NCI-H187 (cell line): ENCODE data around the gene TRERF1.

ENCODE experiments used
- DNase-seq, 2 experiments: peaks; one replicate each; lab custom pipeline; 2025; lab: John Stamatoyannopoulos, UW

TRERF1 gene

DNA sequence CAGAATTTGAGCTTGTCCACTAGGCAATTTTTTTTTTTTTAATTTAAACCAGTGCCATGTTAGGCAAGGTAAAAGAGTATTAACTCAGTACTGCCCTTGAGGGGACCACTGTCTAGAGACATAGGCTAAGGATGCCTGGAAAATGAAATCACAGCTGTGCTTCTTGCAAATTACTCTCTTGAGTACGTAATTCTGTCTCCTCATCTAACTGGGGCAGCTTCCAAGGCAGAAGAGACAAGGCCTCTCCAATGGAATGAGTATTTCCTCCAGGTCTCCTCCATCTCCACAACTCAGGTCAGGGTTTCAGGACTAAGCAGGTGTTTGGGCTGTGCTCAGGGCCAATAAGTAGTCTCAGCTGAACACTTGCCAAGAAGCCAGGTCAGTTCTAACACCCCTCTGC lies 200.2 kb downstream of the TRERF1 start:
- no peak for DNase-seq

DNA sequence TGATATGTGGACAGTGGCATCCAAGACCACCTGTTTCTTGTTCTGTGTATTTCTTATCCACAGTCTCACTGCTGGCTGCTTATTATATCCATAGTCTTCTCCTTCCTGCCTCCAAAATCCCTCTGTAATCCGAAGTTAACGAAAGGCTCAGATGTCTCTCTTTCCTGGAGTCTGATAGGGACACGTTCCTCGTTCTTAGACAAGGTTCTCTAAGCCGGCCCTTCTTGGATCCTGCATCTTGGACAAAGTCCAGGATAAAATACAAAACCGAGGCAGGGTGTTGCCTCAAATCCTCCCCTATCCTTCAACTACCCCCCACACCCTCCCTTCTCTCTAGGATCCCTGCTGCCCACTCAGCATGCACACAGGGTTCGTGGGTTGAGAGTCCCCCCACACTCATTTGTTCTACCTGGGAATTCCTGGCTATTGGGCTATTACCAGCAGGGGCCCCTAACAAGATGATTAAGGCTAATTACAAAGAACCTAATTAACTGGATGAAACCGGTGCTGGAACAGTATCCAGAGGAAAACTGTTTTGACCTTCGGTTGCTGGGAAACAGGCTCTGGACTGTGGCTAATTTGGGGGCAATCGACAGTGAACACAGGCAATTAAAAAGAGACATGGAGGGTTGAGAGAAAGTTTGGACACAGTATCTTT lies 201.3 kb downstream of the TRERF1 start:
- no peak for DNase-seq

DNA sequence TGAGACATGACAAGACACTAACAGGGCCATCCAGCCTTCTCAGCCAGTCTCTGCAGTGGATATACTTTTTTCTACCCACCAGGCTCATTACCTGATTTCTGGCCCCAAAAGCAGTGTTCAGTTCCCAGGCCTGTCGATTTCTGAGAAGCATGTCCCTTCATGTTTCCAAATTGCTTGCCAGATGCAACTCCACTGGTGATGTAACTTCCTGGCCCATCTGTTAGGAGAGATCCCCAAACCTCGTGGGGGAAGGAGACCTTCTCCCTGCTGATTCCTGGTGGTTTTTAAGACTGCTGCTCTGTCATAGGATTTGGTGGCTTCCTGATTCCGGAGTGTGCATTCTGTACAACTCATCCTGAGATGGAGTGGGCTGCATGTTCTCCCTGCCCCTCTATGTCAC lies 202.4 kb downstream of the TRERF1 start:
- no peak for DNase-seq

DNA sequence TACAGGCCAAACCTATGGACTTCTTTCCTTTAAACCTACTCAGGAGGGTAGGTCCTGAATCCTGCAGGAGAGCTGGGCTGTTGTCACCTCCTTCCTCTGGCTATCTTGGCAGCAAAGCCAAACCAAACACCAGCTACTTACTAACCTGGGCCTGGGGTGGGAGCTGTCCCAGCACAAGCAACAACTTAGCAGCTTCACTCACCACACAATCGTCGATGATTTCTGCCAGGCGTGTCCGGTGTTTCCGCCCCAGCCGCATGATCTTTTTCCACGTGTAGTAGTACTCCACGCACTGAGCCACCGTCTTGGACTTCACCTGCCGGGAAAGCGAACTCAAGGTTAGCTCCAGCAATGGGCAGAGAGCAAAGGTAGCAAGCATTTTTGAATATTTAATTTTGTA lies 208.7 kb downstream of the TRERF1 start:
- DNase-seq = no peak

DNA sequence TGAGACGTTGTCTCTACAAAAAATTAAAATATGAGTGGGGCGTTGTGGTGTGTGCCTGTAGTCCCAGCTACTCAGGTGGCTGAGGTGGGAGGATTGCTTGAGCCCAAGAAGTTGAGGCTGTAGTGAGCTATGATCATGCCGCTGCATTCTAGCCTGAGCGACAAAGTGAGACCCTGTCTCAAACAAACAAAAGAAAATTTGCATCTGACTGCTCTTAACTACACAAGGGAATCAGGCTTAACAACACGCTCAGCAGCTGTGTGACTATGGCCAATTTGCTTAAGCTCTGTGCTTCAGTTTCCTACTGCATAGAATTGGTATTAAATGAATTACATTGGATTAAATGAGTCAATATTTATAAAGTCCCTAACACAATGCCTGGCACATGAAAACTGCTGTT lies 209.8 kb downstream of the TRERF1 start:
- no peak for DNase-seq

DNA sequence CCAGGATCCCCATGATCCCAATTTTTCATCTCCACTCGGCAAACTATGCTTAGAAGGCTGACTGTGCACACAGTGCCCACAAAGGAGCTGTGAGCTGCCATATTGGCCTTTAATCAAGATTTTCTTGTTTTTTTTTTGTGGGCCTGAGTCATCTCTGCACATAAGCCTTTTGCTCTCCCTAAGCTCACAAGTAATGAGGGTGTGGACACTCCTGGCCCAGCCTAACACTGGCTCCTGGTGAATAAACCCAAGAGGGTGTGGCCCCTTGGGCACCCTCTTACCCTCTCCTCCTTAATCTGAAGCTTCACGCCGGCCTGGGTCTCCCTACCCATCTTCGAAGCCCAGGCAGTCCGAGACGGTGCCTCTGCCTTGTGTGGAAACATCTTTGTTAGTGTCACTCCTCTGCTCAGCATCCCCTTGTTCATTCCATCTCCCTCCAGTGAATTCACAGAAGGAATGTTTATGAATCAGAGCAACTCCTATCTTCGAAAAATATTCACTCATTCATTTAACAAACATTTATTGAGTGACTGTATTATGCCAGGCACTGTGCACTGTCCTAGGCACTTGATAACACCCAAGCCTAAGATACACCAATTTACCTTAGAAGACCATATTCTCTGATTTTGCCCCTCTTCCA lies 211.9 kb downstream of the TRERF1 start:
- DNase-seq = no peak

DNA sequence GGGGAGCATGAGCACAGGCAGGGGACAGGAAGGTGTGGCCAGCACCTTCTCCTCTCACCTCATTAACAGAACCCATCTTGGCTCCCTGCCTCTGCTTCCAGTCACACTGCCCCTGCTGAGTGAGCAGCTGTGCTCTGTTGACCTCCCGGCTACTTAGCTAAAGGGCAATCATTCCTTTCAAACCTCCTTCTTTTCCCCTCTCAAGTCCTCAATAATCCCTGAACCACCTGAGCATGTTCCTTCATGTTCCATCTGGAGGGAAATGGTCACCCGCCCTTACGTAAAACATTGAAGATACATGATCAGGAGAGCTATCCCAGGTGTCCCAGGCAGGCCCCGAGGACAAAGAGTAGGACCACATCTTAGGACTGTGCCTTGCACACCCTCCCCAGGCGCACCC lies 212.4 kb downstream of the TRERF1 start:
- DNase-seq = no peak

DNA sequence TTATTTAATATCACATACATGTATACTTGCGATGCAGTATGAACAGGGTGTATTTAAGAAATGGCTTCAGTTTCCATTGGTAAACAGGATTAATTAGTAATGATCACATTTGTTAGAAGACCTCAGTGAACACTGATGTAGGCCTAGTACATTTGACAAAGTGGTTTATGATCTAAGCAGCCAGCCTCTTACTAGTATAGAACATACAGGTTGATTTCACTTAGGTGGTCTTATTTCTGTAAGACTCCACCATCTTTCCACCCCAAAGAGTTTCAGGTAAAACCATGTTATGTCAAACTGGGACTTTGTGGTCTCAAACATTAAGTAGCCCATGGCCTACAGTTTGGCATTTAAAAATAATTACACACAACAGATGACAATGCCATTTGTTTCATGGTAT lies 213.9 kb downstream of the TRERF1 start:
- no peak for DNase-seq

DNA sequence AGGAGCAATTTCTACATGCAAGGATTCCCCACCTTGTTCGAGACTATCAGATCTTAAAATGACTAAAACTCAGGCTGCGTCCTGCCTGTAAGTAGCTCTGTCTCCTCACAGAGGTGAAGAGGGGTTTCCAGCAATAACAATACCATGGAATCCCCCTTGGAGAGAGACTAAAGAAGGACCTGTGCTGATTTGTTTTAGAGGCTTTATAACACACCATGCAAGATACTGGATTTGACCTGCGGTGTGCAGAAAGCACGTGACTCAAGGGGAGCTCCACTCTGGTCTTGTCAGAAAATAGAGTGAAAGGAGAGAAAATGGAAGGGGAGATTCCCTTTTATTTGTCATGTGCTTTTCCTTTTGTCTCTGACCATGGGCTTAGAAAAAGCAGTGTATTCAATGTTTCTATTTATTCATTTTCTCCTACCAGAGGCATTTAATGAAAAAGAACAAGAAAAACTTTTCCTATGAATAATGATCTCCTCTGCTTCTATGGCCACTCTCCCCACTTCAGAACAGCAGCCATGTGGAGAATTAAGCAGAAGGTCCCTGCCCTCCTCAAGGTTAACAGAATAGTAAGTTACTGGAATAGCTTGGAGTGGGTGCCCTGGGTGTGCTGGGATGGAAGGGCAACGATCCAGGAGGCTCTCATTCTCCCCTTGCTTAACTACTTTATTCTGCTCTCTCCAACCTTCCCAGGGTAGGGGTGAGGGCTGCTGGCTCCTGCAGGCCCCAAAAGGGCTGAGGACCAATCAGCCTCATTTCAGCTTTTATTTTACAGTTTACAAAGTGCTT lies 214.8 kb downstream of the TRERF1 start:
- DNase-seq = no peak

DNA sequence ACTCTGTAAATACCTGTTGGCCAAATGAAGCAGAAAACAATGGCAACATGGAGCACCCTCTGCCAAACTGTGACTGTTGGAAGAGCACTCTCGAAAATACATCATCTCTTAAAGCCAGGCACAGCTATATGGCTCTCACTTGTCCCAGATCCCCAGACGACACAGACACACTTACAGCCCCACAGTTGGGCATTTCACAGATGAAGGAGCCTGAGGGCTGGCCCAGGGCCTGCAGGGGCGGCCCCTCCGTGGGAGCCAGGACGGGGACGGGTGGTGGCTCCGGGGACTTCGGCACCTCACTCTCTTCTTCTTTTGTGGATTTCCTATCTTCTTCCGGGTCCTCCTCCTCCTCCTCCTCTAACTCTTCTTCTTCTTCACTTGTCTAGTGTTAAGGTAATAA lies 215.7 kb downstream of the TRERF1 start:
- DNase-seq = no peak

DNA sequence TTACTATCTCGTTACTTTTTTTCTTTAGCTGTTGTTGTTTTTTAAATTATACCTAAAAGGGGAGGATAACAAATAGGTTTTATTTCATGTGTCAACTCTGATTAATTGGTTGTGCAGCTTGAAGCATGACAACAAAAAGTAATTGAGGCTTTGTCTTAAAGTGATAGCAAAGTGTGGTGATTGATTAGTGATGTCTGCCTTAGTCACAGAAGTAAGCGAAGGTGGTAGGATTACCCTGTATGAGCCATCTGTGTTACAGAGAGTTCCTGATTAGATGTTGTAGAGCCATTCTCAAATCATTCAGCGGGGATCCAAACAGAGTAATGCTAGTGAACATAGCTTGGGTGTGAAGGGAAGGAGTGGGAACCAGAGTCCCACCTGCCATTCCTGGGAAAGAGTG lies 219.7 kb downstream of the TRERF1 start:
- DNase-seq = no peak

DNA sequence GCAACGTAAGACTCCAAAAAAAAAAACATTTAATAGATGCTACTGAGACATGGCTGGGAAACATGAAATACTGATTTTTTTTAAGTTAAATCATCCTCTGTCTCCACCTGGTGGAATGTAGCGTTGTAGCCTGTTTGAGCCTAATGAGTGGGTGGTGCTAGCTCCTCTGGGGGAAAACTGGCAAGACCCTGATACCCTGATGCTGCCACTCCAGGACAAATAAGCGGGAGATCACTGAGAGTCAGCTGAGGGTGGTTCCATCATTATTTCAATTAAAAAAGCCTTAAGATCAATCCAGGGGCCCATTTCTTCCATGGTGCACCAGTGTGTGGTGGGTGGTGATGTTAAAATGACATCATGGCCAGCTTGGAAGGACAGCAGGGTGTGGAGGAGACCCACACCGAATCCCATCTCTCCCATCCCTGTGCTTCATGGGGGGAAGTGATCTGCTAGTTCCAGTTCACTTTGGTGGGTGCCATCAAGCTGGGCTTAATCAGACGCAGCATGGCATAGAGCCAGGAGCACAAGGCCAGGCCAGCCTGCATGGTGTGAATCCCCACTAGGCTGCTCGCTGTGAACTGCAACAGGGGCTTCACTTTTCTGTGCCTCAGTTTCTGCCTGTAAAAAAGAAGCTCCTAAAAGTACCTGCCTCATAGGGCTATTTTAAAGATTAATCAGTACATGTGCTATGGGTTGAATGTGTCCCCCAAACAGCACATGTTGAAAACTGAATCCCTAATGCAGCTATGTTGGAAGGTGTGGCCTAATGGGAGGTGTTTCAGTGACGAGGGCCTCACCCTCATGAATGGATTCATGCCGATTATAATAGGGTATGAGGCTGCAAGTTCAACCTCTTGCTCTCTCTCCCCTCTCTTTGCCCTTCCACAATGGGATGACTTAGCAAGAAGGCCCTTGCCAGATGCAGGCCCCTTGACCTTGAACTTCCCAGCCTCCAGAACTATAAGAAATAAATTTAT lies 221.1 kb downstream of the TRERF1 start:
- DNase-seq = no peak

DNA sequence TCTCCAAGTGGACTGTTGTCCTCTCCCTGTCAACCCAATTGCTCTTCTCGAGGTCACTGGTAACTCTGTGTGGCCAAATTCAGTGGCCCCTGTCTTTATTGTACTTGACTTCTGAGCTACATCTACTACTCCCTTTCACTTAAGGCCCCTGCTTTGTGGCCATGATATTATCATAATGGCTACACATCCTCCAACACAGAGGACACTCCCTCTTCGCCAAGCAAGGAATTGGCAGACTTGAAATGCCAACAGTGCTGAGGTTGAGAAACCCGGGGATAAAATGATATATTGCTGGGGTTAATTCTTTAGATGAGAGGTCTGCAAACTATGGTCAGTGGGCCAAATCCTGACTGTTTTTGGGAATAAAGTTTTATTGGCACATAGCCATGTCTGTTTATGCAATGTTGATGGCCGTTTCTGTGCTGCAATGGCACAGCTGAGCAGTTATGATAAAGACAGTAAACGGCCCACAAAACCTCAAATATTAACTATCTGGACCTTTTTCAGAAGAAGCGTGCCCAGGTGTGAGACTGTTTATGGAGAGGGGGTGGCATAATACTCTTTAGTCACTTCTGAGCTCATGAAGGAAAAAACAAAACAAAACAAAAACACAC lies 222.1 kb downstream of the TRERF1 start:
- DNase-seq = no peak

DNA sequence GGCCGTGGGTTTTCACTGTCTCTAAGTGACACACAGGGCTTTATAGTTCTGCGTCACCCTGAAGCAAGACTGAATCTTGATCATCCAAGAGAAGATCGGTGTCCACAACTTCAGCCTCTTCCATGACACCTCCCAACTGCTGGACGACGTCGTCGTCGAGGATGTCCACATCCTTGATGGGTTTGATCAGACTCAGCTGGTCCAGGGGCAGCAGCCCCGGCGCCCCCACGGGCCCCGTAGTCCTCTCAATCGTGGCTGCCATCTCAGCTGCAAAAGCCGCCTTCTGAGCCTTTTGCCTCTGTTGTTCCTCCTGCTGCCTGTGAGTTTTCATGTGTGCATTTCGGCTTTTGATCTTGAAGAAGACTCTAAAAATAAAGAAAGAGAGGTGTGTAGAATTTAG lies 223.4 kb downstream of the TRERF1 start:
- DNase-seq = no peak

DNA sequence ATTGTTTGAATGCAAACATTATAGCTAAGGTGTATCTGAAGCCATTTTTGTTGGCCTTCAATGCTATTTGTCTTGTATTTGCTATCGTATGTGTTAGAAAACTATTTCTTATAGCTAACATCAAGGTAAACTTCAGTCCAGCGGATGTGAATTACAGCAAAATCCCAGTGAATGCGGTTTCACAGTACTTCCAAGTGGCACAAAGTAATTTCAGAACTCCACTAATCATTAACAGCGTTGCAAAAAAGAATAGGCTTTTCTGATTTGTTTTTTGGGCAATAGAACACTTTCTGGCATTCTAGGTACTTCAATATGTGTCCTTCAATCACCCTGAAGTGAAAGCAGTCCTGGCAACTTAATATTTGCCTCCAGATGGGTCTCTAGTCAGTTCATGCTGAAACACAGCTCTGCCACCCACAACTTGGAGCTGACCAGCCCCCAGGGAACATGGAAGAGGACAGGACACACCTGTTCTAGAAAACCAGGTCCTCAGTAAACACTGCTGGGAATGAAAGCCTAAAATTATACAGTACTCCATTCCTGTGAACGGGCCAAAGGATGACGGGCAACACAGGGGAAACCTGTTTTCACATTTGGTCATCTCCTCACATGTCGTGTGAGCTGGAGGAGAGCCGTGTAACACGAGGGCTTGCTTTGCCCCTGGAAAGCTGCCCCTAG lies 224.4 kb downstream of the TRERF1 start:
- no peak for DNase-seq

DNA sequence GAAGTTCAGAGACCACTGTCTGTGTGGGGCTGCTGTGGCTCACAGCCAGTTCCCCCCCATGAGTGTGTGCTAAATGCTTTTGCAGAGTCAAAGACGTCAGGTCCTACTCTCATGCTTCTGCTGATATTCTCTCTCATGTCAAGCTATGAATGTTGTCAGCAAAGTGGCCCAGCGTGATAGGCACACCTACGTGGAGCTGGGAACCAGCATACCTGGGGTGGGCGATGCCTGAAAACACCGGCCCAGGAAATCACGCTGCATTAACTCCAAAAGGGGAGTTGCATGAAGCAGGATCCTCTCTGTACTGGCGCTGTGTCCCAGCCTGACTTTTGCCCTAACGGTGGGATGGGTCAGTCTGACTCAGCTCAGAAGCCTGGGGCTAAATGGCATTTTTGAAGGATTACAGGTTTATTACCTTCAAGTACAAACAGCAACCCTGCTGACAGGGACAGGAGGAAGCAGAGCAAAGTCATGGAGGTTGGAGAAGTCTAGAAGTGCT lies 225.0 kb downstream of the TRERF1 start:
- no peak for DNase-seq

DNA sequence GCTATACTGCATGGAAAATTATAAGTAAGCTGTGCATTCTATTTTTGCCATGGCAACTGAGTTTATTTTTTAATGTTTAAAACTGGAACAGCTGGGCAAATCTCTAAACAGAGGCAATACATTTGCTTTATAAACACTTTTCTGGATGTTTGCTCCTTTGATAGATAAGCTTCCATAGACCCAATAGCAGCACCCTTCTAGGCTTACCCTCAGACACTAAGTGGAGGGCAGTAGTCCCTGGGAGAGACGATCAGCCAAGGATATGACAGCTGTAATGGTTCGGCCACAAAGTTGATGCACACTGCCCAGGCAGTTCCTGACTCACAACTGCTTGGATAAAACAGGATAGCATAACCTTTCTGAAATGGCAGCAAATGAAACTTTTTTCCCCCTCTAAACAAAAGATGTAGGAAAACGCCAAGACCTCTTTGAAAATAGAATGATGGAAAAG lies 225.5 kb downstream of the TRERF1 start:
- no peak for DNase-seq

DNA sequence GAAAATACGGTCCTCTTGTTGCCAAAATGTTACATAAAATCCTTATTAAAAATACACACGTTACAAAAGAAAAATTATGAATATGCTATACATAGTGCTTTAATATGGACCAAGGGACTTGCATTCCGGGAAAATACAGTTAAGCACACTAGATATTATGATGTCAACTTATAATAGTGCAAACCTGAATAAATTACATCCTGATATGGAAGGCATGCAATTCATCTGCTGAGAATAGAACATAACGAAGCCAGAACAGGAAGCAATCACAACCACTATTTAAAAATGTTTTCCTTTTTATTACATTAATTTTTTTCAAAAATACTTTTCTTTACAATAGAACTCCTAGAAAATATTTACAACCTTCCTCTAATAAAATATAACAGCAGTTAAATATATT lies 226.3 kb downstream of the TRERF1 start:
- DNase-seq = no peak

DNA sequence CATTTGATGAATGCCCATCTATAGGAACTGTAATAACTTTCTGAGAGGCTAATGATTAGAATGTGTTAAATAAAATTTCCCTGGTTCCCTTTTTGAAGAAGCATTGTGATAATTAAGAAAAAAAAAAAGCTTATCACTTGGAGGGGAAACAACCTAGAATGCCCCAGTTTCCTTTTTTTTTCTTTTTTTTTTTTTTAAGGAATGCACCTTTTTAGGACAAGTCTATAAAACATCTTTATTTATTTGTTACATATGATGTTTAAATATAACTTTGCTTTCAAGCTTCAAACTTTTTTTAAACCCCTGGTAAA lies 226.7 kb downstream of the TRERF1 start:
- DNase-seq = no peak

DNA sequence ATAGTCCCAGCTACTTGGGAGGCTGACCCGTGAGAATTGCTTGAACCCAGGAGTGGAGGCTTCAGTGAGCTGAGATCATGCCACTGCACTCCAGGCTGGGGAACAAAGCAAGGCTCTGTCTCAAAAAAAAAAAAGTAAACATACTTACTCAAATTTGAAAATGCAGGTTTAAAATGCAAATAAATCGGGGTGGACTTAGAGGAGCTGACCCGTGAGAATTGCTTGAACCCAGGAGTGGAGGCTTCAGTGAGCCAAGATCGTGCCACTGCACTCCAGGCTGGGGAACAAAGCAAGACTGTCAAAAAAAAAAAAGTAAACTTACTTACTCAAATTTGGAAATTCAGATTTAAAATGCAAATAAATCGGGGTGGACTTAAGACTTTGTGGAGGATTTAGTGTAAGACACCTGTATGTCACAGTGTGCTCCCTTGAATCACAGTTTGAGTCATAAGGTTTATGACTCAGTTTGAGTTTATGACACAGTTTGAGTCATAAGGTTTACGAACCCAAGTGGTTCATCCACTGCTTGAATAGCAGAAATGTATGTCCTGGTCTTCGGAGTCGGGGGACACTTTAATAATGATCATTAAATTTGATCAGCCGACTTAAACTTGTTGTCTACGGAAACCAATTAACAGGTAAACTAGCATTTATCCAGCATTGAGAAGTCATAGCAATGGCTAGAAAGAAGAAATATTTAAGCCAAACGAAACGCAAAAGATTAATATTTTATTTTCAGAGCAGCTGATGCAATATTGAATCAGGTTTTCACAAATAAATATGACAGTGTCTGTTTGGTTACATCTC lies 227.3 kb downstream of the TRERF1 start:
- DNase-seq = no peak
